ENCODE data around the gene DSCAM.

DNA sequence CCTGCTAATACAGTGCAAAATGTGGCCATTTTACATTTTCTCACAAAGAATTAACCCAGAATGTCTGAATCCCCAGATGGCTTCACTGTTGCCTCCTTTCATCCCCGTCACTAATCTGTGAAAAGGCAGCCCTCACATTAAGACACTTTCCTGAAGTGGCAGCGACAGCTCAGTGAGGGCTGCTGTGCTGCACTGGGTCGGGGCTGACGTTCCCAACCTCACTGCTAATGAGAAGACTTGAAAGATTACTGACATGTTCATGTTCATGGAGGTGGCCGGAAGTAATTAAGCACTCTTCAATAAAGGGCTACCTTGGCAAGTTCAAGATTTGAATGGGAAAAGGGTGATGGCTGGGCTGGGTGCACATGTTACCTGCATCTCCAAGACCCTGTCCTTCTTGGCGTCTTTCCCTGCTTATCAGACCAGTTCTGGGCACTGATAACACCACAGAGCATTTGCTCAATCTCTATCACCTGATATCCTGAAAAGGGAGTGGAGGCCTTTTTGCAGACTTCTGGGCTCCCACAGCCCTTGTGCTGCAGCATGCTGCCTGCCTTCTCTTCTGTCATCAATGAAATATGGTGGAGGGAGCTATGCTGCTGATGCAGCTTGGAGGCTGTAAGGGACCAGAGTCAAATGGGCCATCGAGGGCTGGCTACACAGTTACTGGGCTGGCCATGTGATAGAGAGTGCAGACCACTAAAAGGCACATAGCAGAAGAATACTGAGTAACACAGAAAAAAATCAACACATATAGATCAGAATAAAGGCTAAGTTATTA lies 596.3 kb downstream of the DSCAM start:
- TF ChIP-seq CTCF (conservative IDR thresholded peaks at IDR 0.05 in 1 of 2, IDR thresholded peaks at IDR 0.05 in 1 of 2; ENCODE audit: low read depth in 1 of 2, low read length in 2 of 2) (no peak), EZH2 (IDR thresholded peaks at IDR 0.05; ENCODE audit: low read length, missing control alignments) (no peak)
